A673 (cell line): ENCODE measurements around the gene PPRC1.

Experiments
- EZH2 ChIP-seq: fragments of 200-600 bp; sonication (generic); IDR thresholded peaks from 2 replicates; pipeline ENCODE4 v1.6.1; 2017; ENCODE audit warnings: borderline replicate concordance, low read depth, mild to moderate bottlenecking, mixed read lengths, antibody characterized with exemption, low read length; ENCODE audit not compliant: poor library complexity, severe bottlenecking
- TF ChIP-seq, protein P1 (sequence below): fragments of 300-800, 200-600 bp; sonication (generic); conservative IDR thresholded peaks from 2 replicates; pipeline ENCODE4 v1.5.1; 2017; ENCODE audit warnings: low read depth, mild to moderate bottlenecking, antibody characterized with exemption, low read length, moderate library complexity, mixed read lengths

DNA sequence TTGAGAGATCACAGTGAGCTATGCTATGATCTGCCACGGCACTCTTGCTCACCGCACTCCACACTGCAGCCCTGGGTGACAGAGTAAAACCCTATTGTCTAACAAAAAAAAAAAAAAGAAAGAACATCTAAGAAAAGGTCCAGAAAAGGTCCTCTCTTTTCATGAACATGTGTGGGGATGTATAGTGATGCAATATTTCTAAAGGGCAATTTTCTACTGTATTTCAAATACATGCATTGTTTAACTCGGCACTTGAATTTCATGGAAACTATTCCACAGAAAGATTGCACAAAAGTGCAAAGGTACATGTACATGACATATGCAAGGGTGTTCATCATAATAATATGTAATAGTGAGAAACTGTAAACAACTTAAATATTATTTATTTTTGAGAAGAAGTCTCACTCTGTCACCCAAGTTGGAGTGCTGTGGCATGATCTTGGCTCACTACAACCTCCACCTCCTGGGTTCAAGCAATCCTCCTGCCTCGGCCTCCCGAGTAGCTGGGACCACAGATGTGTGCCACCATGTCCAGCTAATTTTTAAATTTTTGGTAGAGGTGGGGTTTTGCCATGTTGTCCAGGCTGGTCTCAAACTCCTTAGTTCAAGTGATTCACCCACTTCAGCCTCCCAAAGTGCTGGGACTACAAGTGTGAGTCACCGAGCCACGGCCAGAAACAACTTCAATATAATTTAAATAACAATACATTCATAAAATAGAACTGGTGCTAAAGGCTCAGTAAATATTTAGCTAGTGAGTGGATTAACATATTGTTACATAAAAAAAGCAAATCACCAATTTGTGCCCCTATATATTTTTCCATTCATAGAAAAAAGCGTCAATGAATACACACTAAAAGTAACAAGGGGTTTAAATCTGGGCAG, 1.3 kb upstream of the PPRC1 start:
- TF ChIP-seq, protein P1, sequence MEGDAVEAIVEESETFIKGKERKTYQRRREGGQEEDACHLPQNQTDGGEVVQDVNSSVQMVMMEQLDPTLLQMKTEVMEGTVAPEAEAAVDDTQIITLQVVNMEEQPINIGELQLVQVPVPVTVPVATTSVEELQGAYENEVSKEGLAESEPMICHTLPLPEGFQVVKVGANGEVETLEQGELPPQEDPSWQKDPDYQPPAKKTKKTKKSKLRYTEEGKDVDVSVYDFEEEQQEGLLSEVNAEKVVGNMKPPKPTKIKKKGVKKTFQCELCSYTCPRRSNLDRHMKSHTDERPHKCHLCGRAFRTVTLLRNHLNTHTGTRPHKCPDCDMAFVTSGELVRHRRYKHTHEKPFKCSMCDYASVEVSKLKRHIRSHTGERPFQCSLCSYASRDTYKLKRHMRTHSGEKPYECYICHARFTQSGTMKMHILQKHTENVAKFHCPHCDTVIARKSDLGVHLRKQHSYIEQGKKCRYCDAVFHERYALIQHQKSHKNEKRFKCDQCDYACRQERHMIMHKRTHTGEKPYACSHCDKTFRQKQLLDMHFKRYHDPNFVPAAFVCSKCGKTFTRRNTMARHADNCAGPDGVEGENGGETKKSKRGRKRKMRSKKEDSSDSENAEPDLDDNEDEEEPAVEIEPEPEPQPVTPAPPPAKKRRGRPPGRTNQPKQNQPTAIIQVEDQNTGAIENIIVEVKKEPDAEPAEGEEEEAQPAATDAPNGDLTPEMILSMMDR = no peak
- no peak for TF ChIP-seq EZH2
